PC-9 (cell line): ENCODE measurements around the gene GNLY. TPM values are rescaled to one million over a fixed set of nuclear protein-coding genes. Genes with fewer than 3 reads are reported as not detected.
A peak's percentile ranks its signal among the peaks of the same experiment; 100 is the strongest.

Experiments used
- BruUV-seq: library from RNA; stranded (reverse); fragments of 400-500 nt; replicated peaks from 2 replicates; lab custom pipeline; 2021; lab: Mats Ljungman, UMichigan
- CTCF ChIA-PET: fragments of 300-600 bp; sonication (Branson Sonifier 250); formaldehyde crosslinking; loops from one replicate; lab custom pipeline; 2022; ENCODE audit warnings: antibody characterized with exemption; lab: Charles Lee
- POLR2A ChIA-PET: fragments of 300-600 bp; sonication (Branson Sonifier 250); formaldehyde crosslinking; loops from one replicate; lab custom pipeline; 2022; ENCODE audit warnings: antibody characterized with exemption; ENCODE audit not compliant: unreplicated experiment; lab: Charles Lee
- DNase-seq, 2 experiments: peaks; one replicate each; pipeline versions ENCODE4 v3.0.0 to v3.0.0-alpha.2; 2015 to 2022; ENCODE audit warnings: mixed read lengths in 1 of 2
- H2AFZ ChIP-seq: fragments of 200-600 bp; sonication (generic); 2 replicates; pipeline ENCODE4 v1.8.1; 2017; ENCODE audit warnings: antibody characterized with exemption
- H3F3A ChIP-seq: fragments of 200-600 bp; sonication (generic); 2 replicates; pipeline ENCODE4 v1.8.1; 2017; ENCODE audit warnings: antibody characterized with exemption, mild to moderate bottlenecking, low read depth; ENCODE audit not compliant: insufficient read depth
- H3K27ac ChIP-seq: fragments of 200-600 bp; sonication (generic); 2 replicates; pipeline ENCODE4 v1.6.1; 2016; ENCODE audit warnings: mixed run types
- H3K27me3 ChIP-seq: fragments of 200-600 bp; sonication (generic); 2 replicates; pipeline ENCODE4 v1.6.1; 2016; ENCODE audit warnings: low read depth, mixed run types; ENCODE audit not compliant: insufficient read depth
- H3K36me3 ChIP-seq: fragments of 200-600 bp; sonication (generic); 2 replicates; pipeline ENCODE4 v1.6.1; 2016; ENCODE audit warnings: low read depth, mixed run types
- H3K4me1 ChIP-seq: fragments of 200-600 bp; sonication (generic); replicated peaks from 2 replicates; pipeline ENCODE4 v1.6.1; 2016; ENCODE audit warnings: mixed run types; ENCODE audit not compliant: insufficient read depth
- H3K4me2 ChIP-seq: fragments of 200-600 bp; sonication (generic); 2 replicates; pipeline ENCODE4 v1.6.1; 2017; ENCODE audit warnings: mixed run types
- H3K4me3 ChIP-seq: fragments of 200-600 bp; sonication (generic); 2 replicates; pipeline ENCODE4 v1.6.1; 2016; ENCODE audit warnings: mixed run types
- H3K79me2 ChIP-seq: fragments of 200-600 bp; sonication (generic); 2 replicates; pipeline ENCODE4 v1.6.1; 2017; ENCODE audit warnings: low read depth, mixed run types
- H3K9me2 ChIP-seq: fragments of 200-600 bp; sonication (generic); 2 replicates; pipeline ENCODE4 v1.8.1; 2017; ENCODE audit warnings: mild to moderate bottlenecking; ENCODE audit not compliant: insufficient read depth
- H3K9me3 ChIP-seq: fragments of 200-600 bp; sonication (generic); 2 replicates; pipeline ENCODE4 v1.8.1; 2016; ENCODE audit warnings: low read depth; ENCODE audit not compliant: insufficient read depth
- H4K20me1 ChIP-seq: fragments of 200-600 bp; sonication (generic); 2 replicates; pipeline ENCODE4 v1.8.1; 2017; ENCODE audit not compliant: insufficient read depth
- EZH2 ChIP-seq: fragments of 200-600 bp; sonication (generic); IDR thresholded peaks from 2 replicates; pipeline ENCODE4 v1.8.0; 2017; ENCODE audit warnings: antibody characterized with exemption, low read depth
- intact Hi-C: fragments of 100-400 bp; cut with micrococcal nuclease; formaldehyde crosslinking; loops from one replicate; pipeline ENCODE4 v1.10.0; 2022; ENCODE audit not compliant: unreplicated experiment
- total RNA-seq: library from RNA; stranded (reverse); gene quantifications from 2 replicates; pipeline ENCODE4 v1.2.3, GENCODE V29; 2021
- TF ChIP-seq, protein P1 (sequence below): fragments of 200-600 bp; sonication (generic); conservative IDR thresholded peaks from 2 replicates; pipeline ENCODE4 v1.6.1; 2017; ENCODE audit warnings: mixed run types, antibody characterized with exemption, mild to moderate bottlenecking, moderate library complexity

The GNLY gene
- total RNA-seq, 1 experiment from 2014 or later = not detected

DNA sequence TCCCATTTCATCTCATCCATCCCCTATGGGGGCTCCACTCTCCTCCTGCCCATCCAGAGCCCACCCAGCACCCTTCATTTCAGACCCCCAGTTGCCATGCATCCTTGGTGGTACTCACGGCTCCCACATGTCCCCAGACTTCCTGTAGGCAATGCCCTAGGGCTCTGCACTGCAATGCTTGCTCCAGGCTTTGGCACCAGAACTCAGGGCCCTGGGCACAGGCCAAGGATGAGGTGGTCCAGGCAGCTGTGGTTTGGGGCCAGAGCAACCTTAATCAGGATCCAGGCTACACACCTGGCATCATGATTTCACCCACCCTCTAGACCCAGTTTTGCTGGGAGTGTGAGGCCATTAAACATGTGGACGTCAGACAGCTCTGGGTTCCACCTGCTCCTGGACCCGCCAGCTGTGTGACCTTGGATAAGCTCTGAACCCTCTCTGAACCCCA, 26.6 kb upstream of the GNLY start:
- ChIA-PET CTCF (no interaction called here), POLR2A (no interaction called here)
- Histone ChIP-seq H3K9me2 (no peaks in the 10 kb centered on the region), H3K79me2 (no peaks in the 10 kb centered on the region), H3K9me3 (no peaks in the 10 kb centered on the region), H3K4me3 (no peak overlapping the region), H3K4me1 (peaks cover 20% of the 10 kb centered on the region), H4K20me1 (no peaks in the 10 kb centered on the region), H3F3A (peaks cover 8% of the 10 kb centered on the region; the same call in 1 of the 2 replicates), H3K27ac (0 out of 2 replicates have a peak overlapping the region, but pooled peaks have one; percentile 8), H3K36me3 (no peaks in the 10 kb centered on the region), H3K27me3 (no peaks in the 10 kb centered on the region), H3K4me2 (0 out of 2 replicates have a peak overlapping the region, but pooled peaks have one; percentile 21), H2AFZ (no peak overlapping the region)
- intact Hi-C loops = no loop called here
- TF ChIP-seq, protein P1, sequence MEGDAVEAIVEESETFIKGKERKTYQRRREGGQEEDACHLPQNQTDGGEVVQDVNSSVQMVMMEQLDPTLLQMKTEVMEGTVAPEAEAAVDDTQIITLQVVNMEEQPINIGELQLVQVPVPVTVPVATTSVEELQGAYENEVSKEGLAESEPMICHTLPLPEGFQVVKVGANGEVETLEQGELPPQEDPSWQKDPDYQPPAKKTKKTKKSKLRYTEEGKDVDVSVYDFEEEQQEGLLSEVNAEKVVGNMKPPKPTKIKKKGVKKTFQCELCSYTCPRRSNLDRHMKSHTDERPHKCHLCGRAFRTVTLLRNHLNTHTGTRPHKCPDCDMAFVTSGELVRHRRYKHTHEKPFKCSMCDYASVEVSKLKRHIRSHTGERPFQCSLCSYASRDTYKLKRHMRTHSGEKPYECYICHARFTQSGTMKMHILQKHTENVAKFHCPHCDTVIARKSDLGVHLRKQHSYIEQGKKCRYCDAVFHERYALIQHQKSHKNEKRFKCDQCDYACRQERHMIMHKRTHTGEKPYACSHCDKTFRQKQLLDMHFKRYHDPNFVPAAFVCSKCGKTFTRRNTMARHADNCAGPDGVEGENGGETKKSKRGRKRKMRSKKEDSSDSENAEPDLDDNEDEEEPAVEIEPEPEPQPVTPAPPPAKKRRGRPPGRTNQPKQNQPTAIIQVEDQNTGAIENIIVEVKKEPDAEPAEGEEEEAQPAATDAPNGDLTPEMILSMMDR = no peak
- TF ChIP-seq EZH2 = no peak
- DNase-seq = no peak
- BruUV-seq = no TSS peak

DNA sequence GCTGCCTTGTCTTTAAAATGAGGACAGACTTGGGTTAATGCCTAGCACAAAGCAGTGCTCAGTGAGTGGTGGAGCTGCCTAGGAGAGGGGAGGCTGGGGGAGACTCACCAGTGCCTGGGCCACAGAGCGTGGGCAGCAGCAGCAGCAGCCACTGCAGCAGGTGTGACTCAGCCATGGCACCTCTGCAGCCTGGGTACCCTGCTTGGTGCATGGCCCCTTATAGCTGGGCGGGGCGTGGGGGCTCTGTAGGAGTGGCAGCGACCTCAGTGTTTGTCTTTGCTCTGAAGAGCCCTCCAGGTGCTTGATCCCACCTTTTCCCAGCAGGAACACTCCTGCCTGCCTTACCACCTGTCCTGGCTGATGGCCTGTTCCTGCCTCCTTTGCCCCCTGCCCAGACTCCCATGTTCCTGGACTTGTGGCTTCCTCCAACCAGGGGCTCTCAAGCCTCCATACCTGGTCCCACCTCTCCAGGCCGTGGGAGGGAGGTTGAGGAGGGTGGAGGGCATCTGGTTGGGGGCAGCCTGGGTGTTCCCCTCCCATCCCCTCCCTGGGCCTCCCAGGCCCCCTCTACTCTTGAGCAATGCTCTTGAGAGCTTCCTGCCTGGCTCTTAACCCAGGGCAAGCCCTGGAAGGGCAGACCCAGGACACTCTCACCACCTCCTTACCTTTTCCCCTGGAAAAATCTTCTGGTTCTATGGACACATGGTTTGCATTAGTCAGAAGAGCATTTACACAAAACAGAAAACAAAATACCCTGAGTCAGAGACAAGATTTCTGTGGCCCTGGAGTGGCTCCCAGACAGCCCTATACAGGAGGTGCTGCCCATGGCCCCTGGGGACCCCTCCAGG, 25.9 kb upstream of the GNLY start, which contains the start of gene SFTPB:
Gene SFTPB (minus strand): TSS at position 191 of the 848 bp plus-strand sequence. CDS start 16 bp downstream, at position 175.
- Histone ChIP-seq H2AFZ (no peak within 1 kb of the TSS), H3K9me3 (no peaks in the 10 kb centered on the region), H3K4me1 (peaks cover 16% of the 10 kb centered on the region), H3K27me3 (no peaks in the 10 kb centered on the region), H4K20me1 (no peaks in the 10 kb centered on the region), H3K79me2 (no peaks in the 10 kb centered on the region), H3K9me2 (no peaks in the 10 kb centered on the region), H3K4me3 (no peak within 1 kb of the TSS), H3F3A (peaks cover 8% of the 10 kb centered on the region; the same call in 1 of the 2 replicates), H3K4me2 (peak within 1 kb of the TSS; percentile 21; the same call in 1 of the 2 replicates), H3K36me3 (no peaks in the 10 kb centered on the region), H3K27ac (peak within 1 kb of the TSS; percentile 47)
- ChIA-PET CTCF (interaction anchor here (0.6 kb wide), 1 partner anchor 154 kb away, joined by 4 read pairs; no protein-coding TSS in a partner anchor), POLR2A (no interaction called here)
- intact Hi-C loops = no loop called here
- peak in 1 of 2 experiments; percentile 44 for DNase-seq
- BruUV-seq = no TSS peak
- TF ChIP-seq, protein P1 = no peak
- TF ChIP-seq EZH2 = no peak

DNA sequence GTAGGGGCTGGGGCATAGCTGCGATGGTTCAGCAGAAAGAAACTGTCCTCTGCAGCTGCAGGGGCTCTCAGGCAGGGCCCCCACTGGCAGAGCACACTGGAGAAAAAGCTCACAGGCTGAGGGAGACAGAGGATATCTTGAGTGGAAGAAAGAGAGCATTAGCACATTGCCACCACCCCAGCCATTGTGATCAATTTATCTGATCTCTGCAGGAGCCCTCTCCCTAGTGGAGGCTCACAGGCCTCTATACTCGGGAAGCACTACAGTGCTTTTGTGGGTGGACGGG, 25.4 kb upstream of the GNLY start:
- Histone ChIP-seq H3K4me1 (peaks cover 15% of the 10 kb centered on the region), H3K36me3 (no peaks in the 10 kb centered on the region), H3F3A (peaks cover 8% of the 10 kb centered on the region; the same call in 1 of the 2 replicates), H3K9me3 (no peaks in the 10 kb centered on the region), H3K9me2 (no peaks in the 10 kb centered on the region), H4K20me1 (no peaks in the 10 kb centered on the region), H3K27ac (peak overlapping the region; percentile 47), H3K27me3 (no peaks in the 10 kb centered on the region), H3K79me2 (no peaks in the 10 kb centered on the region), H3K4me2 (peak overlapping the region; percentile 21; the same call in 1 of the 2 replicates), H3K4me3 (no peak overlapping the region), H2AFZ (no peak overlapping the region)
- TF ChIP-seq, protein P1 = no peak
- TF ChIP-seq EZH2 = no peak
- DNase-seq = no peak
- ChIA-PET CTCF (interaction anchor here (0.6 kb wide), 1 partner anchor 153 kb away, joined by 4 read pairs; no protein-coding TSS in a partner anchor), POLR2A (no interaction called here)
- BruUV-seq = no TSS peak
- intact Hi-C loops = no loop called here
